Caco-2 (cell line): ENCODE measurements around the gene ACVR2B. TPM values are rescaled to one million over a fixed set of nuclear protein-coding genes. Genes with fewer than 3 reads are reported as not detected.

Experiments
- BruUV-seq: library from RNA; stranded (reverse); fragments of 400-500 nt; replicated peaks from 2 replicates; lab custom pipeline; 2021; lab: Mats Ljungman, UMichigan
- CTCF ChIA-PET: fragments of 300-600 bp; sonication (Branson Sonifier 250); formaldehyde crosslinking; loops from one replicate; lab custom pipeline; 2022; ENCODE audit warnings: antibody characterized with exemption; lab: Charles Lee
- POLR2A ChIA-PET: fragments of 300-600 bp; sonication (Branson Sonifier 250); formaldehyde crosslinking; loops from one replicate; lab custom pipeline; 2022; ENCODE audit warnings: antibody characterized with exemption; lab: Charles Lee
- DNase-seq, 2 experiments: peaks; one replicate each; pipeline versions ENCODE4 v3.0.0 to v3.0.0-alpha.2; 2020 to 2022
- H3K27me3 ChIP-seq: replicated peaks from 2 replicates; pipeline ENCODE4 v1.6.0; 2011; ENCODE audit warnings: low read length; ENCODE audit not compliant: control insufficient read depth, insufficient read depth
- H3K36me3 ChIP-seq: 2 replicates; pipeline ENCODE4 v1.5.1; 2011; ENCODE audit warnings: low read length; ENCODE audit not compliant: control insufficient read depth, insufficient read depth
- H3K4me1 ChIP-seq: fragments of 250-450 bp; sonication (Bioruptor Pico); 2 replicates; pipeline ENCODE4 v1.5.1; 2020; ENCODE audit warnings: mild to moderate bottlenecking
- H3K4me3 ChIP-seq: 2 replicates; pipeline ENCODE4 v1.5.1; 2011; ENCODE audit warnings: low read depth, mild to moderate bottlenecking, control low read depth, low read length
- H3K9me3 ChIP-seq: fragments of 250-450 bp; sonication (Bioruptor Pico); 2 replicates; pipeline ENCODE4 v1.5.1; 2020; ENCODE audit warnings: mild to moderate bottlenecking, moderate library complexity
- H3K27ac Mint-ChIP-seq: one replicate; pipeline ENCODE4 v1.8.0; 2022; ENCODE audit warnings: mixed read lengths; ENCODE audit not compliant: unreplicated experiment
- H3K27me3 Mint-ChIP-seq: one replicate; pipeline ENCODE4 v1.8.0; 2022; ENCODE audit warnings: mixed read lengths; ENCODE audit not compliant: insufficient read depth, unreplicated experiment
- H3K36me3 Mint-ChIP-seq: one replicate; pipeline ENCODE4 v1.8.0; 2022; ENCODE audit warnings: mild to moderate bottlenecking, mixed read lengths; ENCODE audit not compliant: insufficient read depth, unreplicated experiment
- H3K4me1 Mint-ChIP-seq: one replicate; pipeline ENCODE4 v1.8.0; 2022; ENCODE audit warnings: low read depth, mixed read lengths; ENCODE audit not compliant: unreplicated experiment
- H3K4me3 Mint-ChIP-seq: one replicate; pipeline ENCODE4 v1.8.0; 2022; ENCODE audit warnings: mild to moderate bottlenecking, moderate library complexity, mixed read lengths; ENCODE audit not compliant: unreplicated experiment
- H3K9me3 Mint-ChIP-seq: one replicate; pipeline ENCODE4 v1.8.0; 2022; ENCODE audit warnings: mixed read lengths; ENCODE audit not compliant: unreplicated experiment
- intact Hi-C: fragments of 100-400 bp; cut with micrococcal nuclease; formaldehyde crosslinking; loops from one replicate; pipeline ENCODE4 v1.10.0; 2022; ENCODE audit not compliant: unreplicated experiment
- total RNA-seq: library from RNA; stranded (reverse); gene quantifications from 2 replicates; pipeline ENCODE4 v1.2.3, GENCODE V29; 2022
- TF ChIP-seq, protein P1 (sequence below), 2 experiments: fragments of 200-600 bp in 1 of 2; IDR thresholded peaks; 1 replicate in 1 of 2; 2 replicates in 1 of 2; pipeline versions ENCODE4 v1.5.1 to v1.8.0; 2011 to 2022; ENCODE audit warnings: antibody characterized with exemption in 1 of 2, control low read depth in 1 of 2, inconsistent platforms in 1 of 2, low read depth in 1 of 2, low read length in 1 of 2, mild to moderate bottlenecking in 1 of 2, moderate library complexity in 1 of 2; ENCODE audit not compliant: insufficient read depth in 1 of 2, severe bottlenecking in 1 of 2, unreplicated experiment in 1 of 2

The ACVR2B gene
- total RNA-seq, 1 experiment from 2014 or later = 21.4 TPM

DNA sequence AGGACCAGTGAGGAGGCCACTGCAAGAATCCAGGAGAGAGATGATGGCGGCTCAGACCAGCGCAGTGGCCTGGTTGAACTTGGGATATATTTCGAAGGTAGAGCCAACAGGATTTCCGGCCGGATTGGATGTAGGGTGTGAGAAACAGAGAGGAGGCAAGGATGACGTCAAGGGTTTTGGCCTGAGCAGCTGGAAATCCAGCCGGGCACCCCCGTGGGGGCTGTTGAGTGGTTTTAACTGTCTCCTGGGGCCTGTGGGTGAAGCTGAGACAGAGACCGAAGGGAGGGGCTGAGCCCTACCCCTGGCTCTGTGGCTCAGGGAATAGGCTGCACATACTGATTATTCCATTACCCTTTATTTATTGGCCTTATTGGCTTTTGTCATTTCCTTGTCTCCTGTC, 88.1 kb downstream of the ACVR2B start:
- H3K36me3 Mint-ChIP-seq = no peaks in the 10 kb centered on the region
- no peaks in the 10 kb centered on the region for H3K9me3 Mint-ChIP-seq
- peaks cover 11% of the 10 kb centered on the region for H3K27me3 Mint-ChIP-seq
- intact Hi-C loops = no loop called here
- no peak overlapping the region for H3K27ac Mint-ChIP-seq
- Histone ChIP-seq H3K4me1 (no peaks in the 10 kb centered on the region), H3K4me3 (no peak overlapping the region), H3K36me3 (no peaks in the 10 kb centered on the region), H3K27me3 (no peaks in the 10 kb centered on the region), H3K9me3 (no peaks in the 10 kb centered on the region)
- no TSS peak for BruUV-seq
- H3K4me1 Mint-ChIP-seq = no peaks in the 10 kb centered on the region
- no peak overlapping the region for H3K4me3 Mint-ChIP-seq
- DNase-seq = no peak
- ChIA-PET CTCF (no interaction called here), POLR2A (no interaction called here)
- TF ChIP-seq, protein P1, sequence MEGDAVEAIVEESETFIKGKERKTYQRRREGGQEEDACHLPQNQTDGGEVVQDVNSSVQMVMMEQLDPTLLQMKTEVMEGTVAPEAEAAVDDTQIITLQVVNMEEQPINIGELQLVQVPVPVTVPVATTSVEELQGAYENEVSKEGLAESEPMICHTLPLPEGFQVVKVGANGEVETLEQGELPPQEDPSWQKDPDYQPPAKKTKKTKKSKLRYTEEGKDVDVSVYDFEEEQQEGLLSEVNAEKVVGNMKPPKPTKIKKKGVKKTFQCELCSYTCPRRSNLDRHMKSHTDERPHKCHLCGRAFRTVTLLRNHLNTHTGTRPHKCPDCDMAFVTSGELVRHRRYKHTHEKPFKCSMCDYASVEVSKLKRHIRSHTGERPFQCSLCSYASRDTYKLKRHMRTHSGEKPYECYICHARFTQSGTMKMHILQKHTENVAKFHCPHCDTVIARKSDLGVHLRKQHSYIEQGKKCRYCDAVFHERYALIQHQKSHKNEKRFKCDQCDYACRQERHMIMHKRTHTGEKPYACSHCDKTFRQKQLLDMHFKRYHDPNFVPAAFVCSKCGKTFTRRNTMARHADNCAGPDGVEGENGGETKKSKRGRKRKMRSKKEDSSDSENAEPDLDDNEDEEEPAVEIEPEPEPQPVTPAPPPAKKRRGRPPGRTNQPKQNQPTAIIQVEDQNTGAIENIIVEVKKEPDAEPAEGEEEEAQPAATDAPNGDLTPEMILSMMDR (IDR thresholded peaks at IDR 0.05; ENCODE audit: insufficient read depth in 1 of 2, low read depth in 1 of 2, low read length in 1 of 2, severe bottlenecking in 1 of 2, unreplicated experiment in 1 of 2) = no peak

Other genes starting within 250 kb of the ACVR2B start
- gene SLC22A13, start 188.1 kb upstream of the ACVR2B start, total RNA-seq = 0.36 and 0.63 TPM in 2 replicates
- gene SLC22A14, start 171.6 kb upstream of the ACVR2B start, total RNA-seq = 0.14 and 0.23 TPM in 2 replicates
- 18.2 and 20.1 TPM in 2 replicates for gene XYLB, start 107.1 kb upstream of the ACVR2B start, total RNA-seq
- 15.7 and 16.2 TPM in 2 replicates for gene EXOG, start 42.5 kb downstream of the ACVR2B start, total RNA-seq
- 0.16 and 0.30 TPM in 2 replicates for gene SCN5A, start 195.8 kb downstream of the ACVR2B start, total RNA-seq